Keratinocyte (primary cell): Measurements from ENCODE around the gene NPHP3.

Experiments
- EZH2 ChIP-seq: IDR thresholded peaks from one replicate; pipeline ENCODE4 v1.6.1; 2012; ENCODE audit warnings: inconsistent platforms, mild to moderate bottlenecking, low read length, moderate library complexity
- TF ChIP-seq, protein P1 (sequence below), 3 experiments: IDR thresholded peaks in 1 of 3; conservative IDR thresholded peaks in 1 of 3; optimal IDR thresholded peaks in 1 of 3; 2 replicates in 2 of 3; 3 replicates in 1 of 3; pipeline versions ENCODE3 to v1.5.1; 2011; ENCODE audit warnings: low read length in 3 of 3, mild to moderate bottlenecking in 3 of 3, moderate library complexity in 2 of 3, control low read depth in 1 of 3, inconsistent platforms in 1 of 3; ENCODE audit not compliant: insufficient read depth in 2 of 3; ENCODE audit errors: extremely low read depth in 1 of 3

- TF ChIP-seq, protein P1, sequence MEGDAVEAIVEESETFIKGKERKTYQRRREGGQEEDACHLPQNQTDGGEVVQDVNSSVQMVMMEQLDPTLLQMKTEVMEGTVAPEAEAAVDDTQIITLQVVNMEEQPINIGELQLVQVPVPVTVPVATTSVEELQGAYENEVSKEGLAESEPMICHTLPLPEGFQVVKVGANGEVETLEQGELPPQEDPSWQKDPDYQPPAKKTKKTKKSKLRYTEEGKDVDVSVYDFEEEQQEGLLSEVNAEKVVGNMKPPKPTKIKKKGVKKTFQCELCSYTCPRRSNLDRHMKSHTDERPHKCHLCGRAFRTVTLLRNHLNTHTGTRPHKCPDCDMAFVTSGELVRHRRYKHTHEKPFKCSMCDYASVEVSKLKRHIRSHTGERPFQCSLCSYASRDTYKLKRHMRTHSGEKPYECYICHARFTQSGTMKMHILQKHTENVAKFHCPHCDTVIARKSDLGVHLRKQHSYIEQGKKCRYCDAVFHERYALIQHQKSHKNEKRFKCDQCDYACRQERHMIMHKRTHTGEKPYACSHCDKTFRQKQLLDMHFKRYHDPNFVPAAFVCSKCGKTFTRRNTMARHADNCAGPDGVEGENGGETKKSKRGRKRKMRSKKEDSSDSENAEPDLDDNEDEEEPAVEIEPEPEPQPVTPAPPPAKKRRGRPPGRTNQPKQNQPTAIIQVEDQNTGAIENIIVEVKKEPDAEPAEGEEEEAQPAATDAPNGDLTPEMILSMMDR (optimal IDR thresholded peaks at IDR 0.05 in 1 of 3, IDR thresholded peaks at IDR 0.05 in 1 of 3, conservative IDR thresholded peaks at IDR 0.05 in 1 of 3; ENCODE audit: extremely low read depth in 1 of 3, insufficient read depth in 2 of 3, low read length in 3 of 3) = no peak
- no peak for TF ChIP-seq EZH2
These were observed 18.5 kb downstream of the NPHP3 start for GRCh38 chr3:132703733-132704132.
